ENCODE results near the gene SYNE4.
"Not testable (repeated sequence)": the region's sequence is repeated elsewhere in the genome, so short reads cannot be mapped to it uniquely, and the experiment has no call there.

GRCh38 chr19:36041092-36041491, 32.5 kb upstream of the SYNE4 start:
- TF ChIP-seq, protein P1, sequence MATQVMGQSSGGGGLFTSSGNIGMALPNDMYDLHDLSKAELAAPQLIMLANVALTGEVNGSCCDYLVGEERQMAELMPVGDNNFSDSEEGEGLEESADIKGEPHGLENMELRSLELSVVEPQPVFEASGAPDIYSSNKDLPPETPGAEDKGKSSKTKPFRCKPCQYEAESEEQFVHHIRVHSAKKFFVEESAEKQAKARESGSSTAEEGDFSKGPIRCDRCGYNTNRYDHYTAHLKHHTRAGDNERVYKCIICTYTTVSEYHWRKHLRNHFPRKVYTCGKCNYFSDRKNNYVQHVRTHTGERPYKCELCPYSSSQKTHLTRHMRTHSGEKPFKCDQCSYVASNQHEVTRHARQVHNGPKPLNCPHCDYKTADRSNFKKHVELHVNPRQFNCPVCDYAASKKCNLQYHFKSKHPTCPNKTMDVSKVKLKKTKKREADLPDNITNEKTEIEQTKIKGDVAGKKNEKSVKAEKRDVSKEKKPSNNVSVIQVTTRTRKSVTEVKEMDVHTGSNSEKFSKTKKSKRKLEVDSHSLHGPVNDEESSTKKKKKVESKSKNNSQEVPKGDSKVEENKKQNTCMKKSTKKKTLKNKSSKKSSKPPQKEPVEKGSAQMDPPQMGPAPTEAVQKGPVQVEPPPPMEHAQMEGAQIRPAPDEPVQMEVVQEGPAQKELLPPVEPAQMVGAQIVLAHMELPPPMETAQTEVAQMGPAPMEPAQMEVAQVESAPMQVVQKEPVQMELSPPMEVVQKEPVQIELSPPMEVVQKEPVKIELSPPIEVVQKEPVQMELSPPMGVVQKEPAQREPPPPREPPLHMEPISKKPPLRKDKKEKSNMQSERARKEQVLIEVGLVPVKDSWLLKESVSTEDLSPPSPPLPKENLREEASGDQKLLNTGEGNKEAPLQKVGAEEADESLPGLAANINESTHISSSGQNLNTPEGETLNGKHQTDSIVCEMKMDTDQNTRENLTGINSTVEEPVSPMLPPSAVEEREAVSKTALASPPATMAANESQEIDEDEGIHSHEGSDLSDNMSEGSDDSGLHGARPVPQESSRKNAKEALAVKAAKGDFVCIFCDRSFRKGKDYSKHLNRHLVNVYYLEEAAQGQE (IDR thresholded peaks at IDR 0.05; ENCODE audit: insufficient replicate concordance, low read depth): not testable (repeated sequence)
- TF ChIP-seq, protein P2, sequence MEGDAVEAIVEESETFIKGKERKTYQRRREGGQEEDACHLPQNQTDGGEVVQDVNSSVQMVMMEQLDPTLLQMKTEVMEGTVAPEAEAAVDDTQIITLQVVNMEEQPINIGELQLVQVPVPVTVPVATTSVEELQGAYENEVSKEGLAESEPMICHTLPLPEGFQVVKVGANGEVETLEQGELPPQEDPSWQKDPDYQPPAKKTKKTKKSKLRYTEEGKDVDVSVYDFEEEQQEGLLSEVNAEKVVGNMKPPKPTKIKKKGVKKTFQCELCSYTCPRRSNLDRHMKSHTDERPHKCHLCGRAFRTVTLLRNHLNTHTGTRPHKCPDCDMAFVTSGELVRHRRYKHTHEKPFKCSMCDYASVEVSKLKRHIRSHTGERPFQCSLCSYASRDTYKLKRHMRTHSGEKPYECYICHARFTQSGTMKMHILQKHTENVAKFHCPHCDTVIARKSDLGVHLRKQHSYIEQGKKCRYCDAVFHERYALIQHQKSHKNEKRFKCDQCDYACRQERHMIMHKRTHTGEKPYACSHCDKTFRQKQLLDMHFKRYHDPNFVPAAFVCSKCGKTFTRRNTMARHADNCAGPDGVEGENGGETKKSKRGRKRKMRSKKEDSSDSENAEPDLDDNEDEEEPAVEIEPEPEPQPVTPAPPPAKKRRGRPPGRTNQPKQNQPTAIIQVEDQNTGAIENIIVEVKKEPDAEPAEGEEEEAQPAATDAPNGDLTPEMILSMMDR (IDR thresholded peaks at IDR 0.05; ENCODE audit: insufficient read depth, low read length): not testable (repeated sequence)
- TF ChIP-seq POLR2AphosphoS5 (IDR thresholded peaks at IDR 0.05; ENCODE audit: low read depth); SPI1 (IDR thresholded peaks at IDR 0.05; ENCODE audit: borderline replicate concordance, low read depth); GABPA (IDR thresholded peaks at IDR 0.05; ENCODE audit: low read depth): not testable (repeated sequence)
